Measurements from ENCODE around the gene ZNF81. TPM values are rescaled to one million over a fixed set of nuclear protein-coding genes. Genes with fewer than 3 reads are reported as not detected.

Gene ZNF81
- total and polyA plus RNA-seq, 2 experiments from 2014 or later = 6.1 to 8.9 TPM

GRCh38 chrX:47797084-47797483, 39.6 kb upstream of the ZNF81 start (continued):
- TF ChIP-seq ZNF462 (CRISPR knock-in tag; IDR thresholded peaks at IDR 0.05) (no peak), REST (IDR thresholded peaks at IDR 0.05; ENCODE audit: unreplicated experiment) (no peak)

GRCh38 chrX:47798861-47799260, 37.8 kb upstream of the ZNF81 start:
- Histone ChIP-seq H3K36me3 (ENCODE audit: insufficient read depth) (no peaks in the 10 kb centered on the region), H3K27ac (ENCODE audit: low read depth) (no peak overlapping the region), H3K27me3 (ENCODE audit: insufficient read depth) (no peaks in the 10 kb centered on the region), H2AFZ (no peak overlapping the region), H3K79me2 (replicated peaks; ENCODE audit: insufficient read depth) (no peaks in the 10 kb centered on the region), H3K4me3 (no peak overlapping the region), H3K4me2 (no peak overlapping the region), H3K4me1 (ENCODE audit: insufficient read depth) (no peaks in the 10 kb centered on the region), H3K9me2 (ENCODE audit: insufficient read depth) (no peaks in the 10 kb centered on the region), H4K20me1 (replicated peaks; ENCODE audit: insufficient read depth) (no peaks in the 10 kb centered on the region), H3F3A (replicated peaks; ENCODE audit: low read depth) (no peaks in the 10 kb centered on the region)
- Mint-ChIP-seq H3K36me3 (ENCODE audit: low read depth) (peaks cover 2% of the 10 kb centered on the region; the same call in 1 of the 3 replicates), H3K4me3 (no peak overlapping the region), H3K9me3 (no peaks in the 10 kb centered on the region; the same call in 2 of the 3 replicates), H3K27ac (no peak overlapping the region), H3K27me3 (ENCODE audit: insufficient read depth, low read depth, poor library complexity) (no peaks in the 10 kb centered on the region), H3K4me1 (peaks cover 7% of the 10 kb centered on the region; the same call in 1 of the 3 replicates)
- ATAC-seq = no peak
- DNase-seq (ENCODE audit: low spot score) = no peak
- TF ChIP-seq CTCF (conservative IDR thresholded peaks at IDR 0.05; ENCODE audit: low read depth in 2 of 2) (no peak), ZNF462 (CRISPR knock-in tag; IDR thresholded peaks at IDR 0.05) (no peak)

All from GM23338 (cell line).